ENCODE results near the gene HOXB1.

GRCh38 chr17:48542114-48542656 lies 11.4 kb upstream of the HOXB1 start:
- TF ChIP-seq, protein P1, sequence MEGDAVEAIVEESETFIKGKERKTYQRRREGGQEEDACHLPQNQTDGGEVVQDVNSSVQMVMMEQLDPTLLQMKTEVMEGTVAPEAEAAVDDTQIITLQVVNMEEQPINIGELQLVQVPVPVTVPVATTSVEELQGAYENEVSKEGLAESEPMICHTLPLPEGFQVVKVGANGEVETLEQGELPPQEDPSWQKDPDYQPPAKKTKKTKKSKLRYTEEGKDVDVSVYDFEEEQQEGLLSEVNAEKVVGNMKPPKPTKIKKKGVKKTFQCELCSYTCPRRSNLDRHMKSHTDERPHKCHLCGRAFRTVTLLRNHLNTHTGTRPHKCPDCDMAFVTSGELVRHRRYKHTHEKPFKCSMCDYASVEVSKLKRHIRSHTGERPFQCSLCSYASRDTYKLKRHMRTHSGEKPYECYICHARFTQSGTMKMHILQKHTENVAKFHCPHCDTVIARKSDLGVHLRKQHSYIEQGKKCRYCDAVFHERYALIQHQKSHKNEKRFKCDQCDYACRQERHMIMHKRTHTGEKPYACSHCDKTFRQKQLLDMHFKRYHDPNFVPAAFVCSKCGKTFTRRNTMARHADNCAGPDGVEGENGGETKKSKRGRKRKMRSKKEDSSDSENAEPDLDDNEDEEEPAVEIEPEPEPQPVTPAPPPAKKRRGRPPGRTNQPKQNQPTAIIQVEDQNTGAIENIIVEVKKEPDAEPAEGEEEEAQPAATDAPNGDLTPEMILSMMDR (IDR thresholded peaks at IDR 0.05), result no peak
- TF ChIP-seq SIN3A (IDR thresholded peaks at IDR 0.05; ENCODE audit: borderline replicate concordance, insufficient read depth, low read depth, low read length), result no peak
